Measurements from ENCODE around the gene COLEC12. TPM values are rescaled to one million over a fixed set of nuclear protein-coding genes. Genes with fewer than 3 reads are reported as not detected.

Gene COLEC12
- total RNA-seq, 1 donor from 2014 or later = 3.3 TPM

GRCh38 chr18:459814-460593 lies 40.5 kb downstream of the COLEC12 start:
- DNase-seq (ENCODE audit: low read depth) = no peak
- peak; percentile 26 for TF ChIP-seq CTCF (conservative IDR thresholded peaks at IDR 0.05; ENCODE audit: low read depth, low read length)

GRCh38 chr18:457521-458412 lies 42.7 kb downstream of the COLEC12 start:
- no peak for DNase-seq (ENCODE audit: low read depth)
- H3K4me3 ChIP-seq (ENCODE audit: low read depth, low read length) = no peak overlapping the region

More at GRCh38 chr18:459814-460593, 40.5 kb downstream of the COLEC12 start:
- no peak overlapping the region for H3K4me3 ChIP-seq (ENCODE audit: low read depth, low read length)

GRCh38 chr18:457140-457519 lies 43.4 kb downstream of the COLEC12 start:
- no peak for TF ChIP-seq CTCF (conservative IDR thresholded peaks at IDR 0.05; ENCODE audit: low read depth, low read length)
- no peak for DNase-seq (ENCODE audit: low read depth)
- no peak overlapping the region for H3K4me3 ChIP-seq (ENCODE audit: low read depth, low read length)

More at GRCh38 chr18:457521-458412, 42.7 kb downstream of the COLEC12 start:
- no peak for TF ChIP-seq CTCF (conservative IDR thresholded peaks at IDR 0.05; ENCODE audit: low read depth, low read length)

- H3K4me3 ChIP-seq (ENCODE audit: low read depth, low read length) = no peak overlapping the region
- TF ChIP-seq CTCF (conservative IDR thresholded peaks at IDR 0.05; ENCODE audit: low read depth, low read length) = no peak
- no peak for DNase-seq (ENCODE audit: low read depth)
Measured at GRCh38 chr18:456361-457139, 44.0 kb downstream of the COLEC12 start.

- no peak for TF ChIP-seq CTCF (conservative IDR thresholded peaks at IDR 0.05; ENCODE audit: low read depth, low read length)
- no peak for DNase-seq (ENCODE audit: low read depth)
Measured at GRCh38 chr18:453400-453799, 47.1 kb downstream of the COLEC12 start.

GRCh38 chr18:452816-453215 lies 47.7 kb downstream of the COLEC12 start:
- H3K4me3 ChIP-seq (ENCODE audit: low read depth, low read length) = no peak overlapping the region

More at GRCh38 chr18:453400-453799, 47.1 kb downstream of the COLEC12 start:
- H3K4me3 ChIP-seq (ENCODE audit: low read depth, low read length) = no peak overlapping the region

More at GRCh38 chr18:452816-453215, 47.7 kb downstream of the COLEC12 start:
- no peak for DNase-seq (ENCODE audit: low read depth)
- no peak for TF ChIP-seq CTCF (conservative IDR thresholded peaks at IDR 0.05; ENCODE audit: low read depth, low read length)
